Skeletal muscle cell (primary cell): Measurements from ENCODE around the gene PINLYP.
A peak's percentile ranks its signal among the peaks of the same experiment; 100 is the strongest.
"Not testable (repeated sequence)": the region's sequence is repeated elsewhere in the genome, so short reads cannot be mapped to it uniquely, and the experiment has no call there.

Experiments
- DNase-seq: peaks from one replicate; pipeline ENCODE4 v3.0.0-alpha.2; 2010; ENCODE audit warnings: low read depth
- H3K4me3 ChIP-seq: 2 replicates; pipeline ENCODE4 v1.5.1; 2011; ENCODE audit warnings: low read depth, mild to moderate bottlenecking, control low read depth, low read length, moderate library complexity

The PINLYP gene

DNA sequence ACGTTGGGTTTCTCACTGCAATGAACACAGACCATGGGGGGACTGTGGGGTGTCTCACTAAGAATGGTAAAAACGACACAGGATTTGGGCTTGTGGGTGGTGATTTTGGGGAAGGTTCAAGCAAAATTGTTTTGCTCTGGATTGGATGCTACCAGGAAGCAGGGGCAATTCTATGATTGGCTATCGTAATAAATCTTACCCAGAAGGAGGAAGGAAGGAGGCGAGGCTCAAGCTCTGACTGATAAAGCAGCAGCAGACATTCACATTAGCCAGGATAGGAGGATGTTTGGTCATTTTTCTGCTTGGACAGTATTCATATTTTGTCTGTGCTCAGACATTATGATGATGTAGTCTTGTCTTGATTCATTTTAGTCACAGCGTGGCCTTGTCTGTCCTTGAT is 22.3 kb downstream of the PINLYP start:
- peak overlapping the region; percentile 65 for H3K4me3 ChIP-seq
- DNase-seq, result no peak

DNA sequence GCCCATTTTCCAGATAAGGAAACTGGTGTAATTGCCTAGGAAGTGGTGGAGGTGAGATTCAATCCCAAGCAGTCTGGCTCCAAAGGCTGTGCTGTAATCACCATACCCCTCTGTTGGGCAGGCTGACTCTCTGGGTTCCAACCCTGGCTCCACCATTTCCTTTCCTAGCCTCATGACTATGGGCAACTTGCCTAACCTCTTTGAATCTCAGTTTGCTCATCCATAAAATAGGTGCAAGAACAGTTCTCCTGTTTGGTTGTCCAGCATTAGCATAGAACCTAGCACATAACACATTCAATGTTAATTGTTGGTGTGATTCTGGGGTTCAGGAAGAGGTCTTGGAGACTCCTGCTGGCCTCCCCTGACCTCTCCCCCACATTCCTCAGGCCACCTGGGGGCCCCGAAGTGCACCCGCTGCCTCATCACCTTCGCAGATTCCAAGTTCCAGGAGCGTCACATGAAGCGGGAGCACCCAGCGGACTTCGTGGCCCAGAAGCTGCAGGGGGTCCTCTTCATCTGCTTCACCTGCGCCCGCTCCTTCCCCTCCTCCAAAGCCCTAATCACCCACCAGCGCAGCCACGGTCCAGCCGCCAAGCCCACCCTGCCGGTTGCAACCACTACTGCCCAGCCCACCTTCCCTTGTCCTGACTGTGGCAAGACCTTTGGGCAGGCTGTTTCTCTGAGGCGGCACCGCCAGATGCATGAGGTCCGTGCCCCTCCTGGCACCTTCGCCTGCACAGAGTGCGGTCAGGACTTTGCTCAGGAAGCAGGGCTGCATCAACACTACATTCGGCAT is 23.0 kb downstream of the PINLYP start:
- no peak for DNase-seq
- no peak overlapping the region for H3K4me3 ChIP-seq

DNA sequence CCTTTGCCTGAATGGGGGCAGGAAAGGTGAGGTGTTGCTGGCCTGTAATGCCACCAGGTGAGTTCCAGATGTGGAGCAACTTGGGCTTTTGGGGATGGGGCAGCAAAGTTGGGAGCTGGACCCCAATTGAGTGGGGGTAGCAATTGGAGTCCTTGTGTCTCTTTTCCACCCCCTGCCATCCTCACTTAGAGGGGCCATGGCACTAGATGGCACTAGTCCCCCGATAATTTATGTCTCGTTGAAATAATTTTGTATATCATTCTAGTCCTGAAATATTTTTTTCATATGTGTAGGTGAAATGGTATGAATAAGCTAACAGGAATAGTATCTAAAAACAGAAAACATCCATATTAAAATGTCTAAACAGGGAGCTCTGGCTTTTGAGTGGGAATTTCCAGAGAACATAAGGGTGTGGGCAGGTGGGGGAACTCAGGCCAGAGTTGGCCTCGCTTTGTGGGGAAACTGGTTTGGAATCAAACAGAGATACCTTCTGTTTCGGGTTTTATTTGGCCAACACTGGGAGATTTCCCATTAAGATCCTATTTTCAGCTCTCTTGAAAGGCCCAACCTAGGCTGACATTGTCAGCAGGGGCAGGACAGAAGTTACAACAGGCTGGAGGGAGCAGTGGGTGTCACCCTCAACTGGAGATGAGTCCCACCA is 24.2 kb downstream of the PINLYP start:
- DNase-seq, result no peak
- no peak overlapping the region for H3K4me3 ChIP-seq

DNA sequence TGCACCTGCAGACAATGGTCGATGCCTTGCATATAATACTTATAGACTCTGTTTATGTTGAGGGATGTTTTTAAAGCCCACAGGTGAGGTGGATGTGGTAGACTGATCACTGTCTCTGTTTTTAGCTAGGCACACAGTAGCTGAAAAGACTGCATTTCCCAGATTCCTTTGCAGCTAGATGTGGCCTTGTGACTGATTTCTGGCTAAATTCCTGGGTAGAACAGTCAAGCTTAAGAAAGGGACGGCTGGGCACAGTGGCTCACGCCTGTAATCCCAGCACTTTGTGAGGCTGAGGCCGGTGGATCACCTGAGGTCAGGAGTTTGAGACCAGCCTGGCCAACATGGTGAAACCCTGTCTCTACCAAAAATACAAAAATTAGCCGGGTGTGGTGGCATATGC is 24.7 kb downstream of the PINLYP start:
- not testable (repeated sequence) for H3K4me3 ChIP-seq, DNase-seq

DNA sequence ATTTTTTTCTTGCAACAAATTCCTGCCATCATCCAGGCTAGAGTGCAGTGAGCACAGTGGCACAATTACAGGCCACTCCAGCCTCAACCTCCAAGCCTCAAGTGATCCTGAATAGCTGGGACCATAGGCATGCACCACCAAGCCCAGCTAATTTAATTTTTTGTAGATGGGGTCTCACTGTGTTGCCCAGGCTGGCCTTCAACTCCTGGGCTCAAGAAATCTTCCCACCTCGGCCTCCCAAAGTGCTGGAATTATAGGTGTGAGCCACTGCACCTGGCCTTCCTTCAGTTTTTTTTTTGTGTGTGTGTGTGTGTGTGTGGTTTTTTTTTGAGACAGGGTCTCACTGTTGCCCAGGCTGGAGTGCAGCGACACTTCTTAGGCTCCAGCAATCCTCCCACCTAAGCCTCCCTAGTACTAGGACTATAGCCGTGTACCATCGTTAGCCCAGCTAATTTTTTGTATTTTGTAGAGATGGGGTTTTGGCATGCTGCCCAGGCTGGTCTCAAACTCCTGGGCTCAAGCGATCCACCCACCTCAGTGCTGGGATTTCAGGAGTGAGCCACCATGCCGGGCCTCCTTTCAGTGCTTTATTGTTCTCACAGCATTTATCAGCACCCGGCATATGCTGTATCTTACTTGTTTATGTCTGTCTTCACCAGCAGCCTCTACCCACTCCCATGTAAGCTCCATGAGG is 30.4 kb downstream of the PINLYP start:
- DNase-seq, result no peak
- H3K4me3 ChIP-seq, result no peak overlapping the region

DNA sequence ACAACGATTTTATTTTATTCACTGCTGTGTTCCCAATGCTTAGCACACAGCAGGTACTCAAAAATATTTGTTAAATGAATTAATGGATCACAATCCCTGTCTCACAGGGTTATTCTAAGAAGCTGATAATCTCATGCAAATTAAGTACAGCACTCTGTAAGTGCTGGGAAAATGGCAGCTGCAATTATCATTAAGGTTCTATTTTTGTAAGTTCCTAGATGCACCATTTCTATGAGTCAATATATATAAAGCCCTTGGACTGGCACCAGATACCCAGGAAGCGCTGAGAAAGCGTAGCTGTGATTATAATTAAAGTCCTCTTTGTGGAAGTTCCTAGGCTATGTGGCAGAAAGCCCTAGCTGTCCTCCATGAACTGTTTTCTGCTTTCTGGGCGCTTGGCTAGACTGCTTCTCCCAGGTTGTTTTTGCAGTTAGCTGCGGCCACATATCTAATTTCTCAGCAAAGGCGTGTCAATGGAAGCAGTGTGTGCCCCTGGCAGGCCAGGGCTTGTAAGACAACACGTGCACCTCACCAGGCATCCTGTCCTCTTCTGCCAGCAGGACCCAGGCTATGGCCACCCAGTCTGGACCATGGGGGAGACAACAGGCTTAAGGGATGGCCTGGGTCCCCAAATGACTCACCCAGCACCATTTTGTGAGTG is 31.1 kb downstream of the PINLYP start:
- no peak for DNase-seq

DNA sequence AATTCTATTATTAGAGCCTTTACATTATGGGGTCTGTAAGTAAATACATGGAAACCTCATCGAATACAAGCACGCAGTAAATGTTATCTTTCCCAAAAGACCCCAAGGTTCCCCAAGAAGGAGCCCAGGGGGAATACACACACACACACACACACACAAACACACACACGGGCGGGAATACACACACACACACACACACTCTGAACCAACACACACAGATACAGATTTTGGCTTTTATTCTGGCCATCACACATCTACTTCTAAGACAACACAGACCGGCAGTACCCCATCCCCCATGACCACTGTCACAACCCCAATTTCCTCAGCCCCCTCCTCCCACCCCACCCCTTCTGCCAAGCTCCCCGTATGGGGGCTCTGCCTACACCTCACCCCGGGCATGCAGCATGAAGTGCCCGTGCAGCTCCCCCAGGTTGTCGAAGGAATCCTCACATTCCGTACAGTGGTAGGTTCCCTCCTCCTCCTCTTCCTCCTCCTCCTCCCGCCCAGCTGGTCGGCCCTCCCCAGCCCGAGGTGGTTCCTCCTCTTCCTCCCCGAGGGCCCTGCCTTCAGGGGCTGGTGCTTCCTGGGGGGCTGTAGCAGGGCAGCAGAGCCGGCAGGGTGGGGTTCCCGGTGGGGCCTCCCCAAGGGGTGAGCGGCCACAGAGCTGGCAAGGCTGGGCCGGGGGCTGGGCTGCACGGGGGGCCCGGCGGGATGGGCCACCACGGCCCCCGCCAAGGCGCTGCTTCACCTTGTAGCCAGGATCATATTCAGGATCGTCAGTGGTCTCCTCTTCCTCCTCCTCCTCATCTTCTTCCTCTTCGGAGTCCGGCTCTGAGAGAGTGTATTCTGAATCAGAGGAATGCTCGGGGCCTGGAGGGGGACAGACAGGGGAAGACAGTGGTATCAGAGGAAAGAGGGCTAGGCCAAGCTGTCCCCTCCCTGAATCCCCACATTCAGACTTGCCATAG is 31.9 kb downstream of the PINLYP start:
- H3K4me3 ChIP-seq, result no peak overlapping the region
- DNase-seq, result no peak

More for the DNA sequence above, 31.1 kb downstream of the PINLYP start:
- no peak overlapping the region for H3K4me3 ChIP-seq

DNA sequence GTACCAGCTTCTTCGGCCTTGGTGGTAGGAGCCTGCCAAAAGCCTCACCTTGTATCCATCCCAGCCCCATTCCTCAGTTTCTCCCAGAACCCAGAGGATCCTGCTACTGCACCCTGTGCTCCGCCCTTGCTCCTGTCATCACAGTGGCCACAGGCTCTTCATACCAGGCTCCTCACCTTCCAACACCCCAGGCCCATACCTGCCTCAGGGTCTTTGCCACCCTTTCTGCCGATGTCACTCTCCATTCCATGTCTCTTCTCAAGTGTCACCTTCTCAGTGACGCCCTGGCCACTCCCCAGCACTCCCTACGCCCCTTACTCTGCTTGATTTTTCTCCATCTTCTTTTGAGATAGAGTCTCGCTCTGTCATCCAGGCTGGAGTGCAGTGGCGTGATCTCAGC is 34.3 kb downstream of the PINLYP start:
- no peak overlapping the region for H3K4me3 ChIP-seq
- no peak for DNase-seq

DNA sequence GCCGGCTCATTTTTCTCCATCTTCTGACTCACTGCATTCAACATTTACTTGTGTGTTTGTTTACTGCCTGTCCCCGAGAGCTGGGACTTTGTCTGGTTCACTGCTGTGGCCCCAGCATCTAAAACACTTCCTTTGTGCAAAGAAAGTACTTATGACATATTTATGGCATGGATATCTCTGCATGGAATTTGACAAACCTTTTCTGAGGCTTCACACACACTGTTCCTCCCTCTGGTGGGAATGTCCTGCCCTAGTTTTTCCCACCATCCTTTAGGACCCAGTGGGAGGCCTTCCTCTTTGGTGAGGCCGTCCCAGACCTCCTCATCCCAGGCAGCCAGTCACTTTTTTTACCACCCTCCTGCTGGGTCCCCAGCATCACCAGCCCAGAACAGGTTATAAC is 34.9 kb downstream of the PINLYP start:
- no peak overlapping the region for H3K4me3 ChIP-seq
- DNase-seq, result no peak

DNA sequence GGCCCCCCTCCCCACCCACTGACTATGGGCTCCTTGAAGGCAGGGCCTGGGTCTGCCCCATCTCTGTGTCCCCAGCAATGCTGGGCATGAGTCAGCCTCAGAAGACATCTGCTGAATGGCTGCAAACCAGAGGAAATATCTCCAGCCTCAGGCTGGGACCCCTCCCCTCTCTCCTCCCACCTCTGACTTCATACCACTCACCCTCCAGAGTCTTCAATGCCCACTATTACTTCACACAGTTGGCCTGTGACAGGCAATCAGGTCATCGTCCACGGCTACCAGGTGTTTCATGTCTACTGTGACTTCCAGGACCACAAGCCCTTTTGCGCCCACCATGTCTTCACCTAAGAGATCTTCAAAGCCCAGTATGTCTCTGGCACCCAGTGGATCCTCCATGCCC is 36.2 kb downstream of the PINLYP start, which contains the start of gene SRRM5:
Gene SRRM5, plus strand, starts transcription at position 301 of the 400 bp plus-strand sequence. Its CDS starts 34 bp downstream, at position 335.
- DNase-seq, result no peak
- H3K4me3 ChIP-seq, result no peak within 1 kb of the TSS

DNA sequence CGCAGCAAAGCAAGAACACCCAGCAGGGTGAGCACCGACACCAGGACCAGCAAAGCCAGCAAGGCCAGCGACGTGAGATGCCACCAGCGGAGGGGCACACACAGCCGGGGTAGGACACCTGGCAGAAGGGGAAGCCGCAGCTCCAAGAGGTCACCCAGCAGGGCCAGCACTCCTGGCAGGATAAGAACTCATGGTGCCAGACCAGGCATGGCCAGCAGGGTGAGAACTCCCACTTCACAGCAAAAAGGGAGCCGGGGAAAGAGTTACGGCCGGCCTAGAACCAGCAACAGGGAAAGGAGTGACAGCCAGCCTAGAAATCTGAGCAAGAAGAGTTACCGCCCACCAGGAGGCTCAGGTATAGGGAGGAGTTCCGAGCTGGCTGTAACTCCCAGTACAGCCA is 36.8 kb downstream of the PINLYP start:
- DNase-seq, result no peak
- no peak overlapping the region for H3K4me3 ChIP-seq

DNA sequence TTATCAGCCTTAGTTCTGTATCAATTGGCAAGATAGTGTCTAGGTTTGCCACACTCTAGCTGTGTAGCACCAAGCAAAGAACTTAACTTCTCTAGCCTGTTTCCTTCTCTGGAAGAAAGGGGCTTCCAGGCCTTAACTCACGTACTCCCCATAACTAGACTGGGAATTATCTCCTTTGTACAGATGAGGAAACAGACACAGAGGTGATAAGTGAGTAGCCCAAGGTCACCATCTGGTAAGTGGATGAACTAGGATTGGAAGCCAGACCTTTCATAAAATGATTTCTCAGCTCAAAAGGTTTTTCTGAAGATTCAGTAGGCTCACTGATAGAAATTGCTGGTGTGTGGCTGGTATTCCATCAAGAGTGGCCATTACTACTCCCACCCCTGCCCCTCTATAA is 40.7 kb downstream of the PINLYP start:
- DNase-seq, result no peak
- no peak overlapping the region for H3K4me3 ChIP-seq

DNA sequence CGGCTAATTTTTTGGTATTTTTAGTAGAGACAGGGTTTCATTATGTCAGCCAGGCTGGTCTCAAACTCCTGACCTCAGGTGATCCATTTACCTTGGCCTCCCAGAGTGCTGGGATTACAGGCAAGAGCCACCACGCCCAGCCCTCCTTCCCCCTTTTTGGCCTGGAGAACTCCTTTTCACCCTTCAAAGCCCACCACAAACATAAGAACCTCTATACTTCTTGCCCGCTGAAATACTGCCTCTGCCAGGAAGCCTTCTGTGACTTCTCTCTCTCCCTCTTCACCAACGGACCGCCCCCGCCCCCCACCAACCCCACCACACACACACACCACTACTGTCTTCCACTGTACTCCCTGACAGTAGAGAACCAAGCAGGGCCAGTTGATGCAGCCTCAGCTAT is 41.4 kb downstream of the PINLYP start:
- H3K4me3 ChIP-seq, result no peak overlapping the region
- no peak for DNase-seq

DNA sequence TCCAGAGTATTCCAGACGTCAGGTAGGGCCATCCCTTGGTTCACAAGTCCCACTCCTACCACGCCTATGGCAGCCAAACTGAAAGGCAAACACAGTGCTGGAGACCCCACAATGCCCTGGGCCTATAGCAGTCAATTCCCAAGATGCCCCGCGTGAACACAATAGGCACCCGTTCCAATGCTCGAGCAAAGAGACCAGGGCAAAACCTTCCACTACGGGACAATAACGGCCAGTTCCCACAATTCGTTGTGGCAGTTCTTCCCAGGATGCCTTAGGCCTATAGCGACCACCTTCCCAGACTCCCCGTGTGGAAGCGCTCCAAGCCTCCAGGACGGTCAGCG is 43.3 kb downstream of the PINLYP start:
- peak overlapping the region; percentile 71 for H3K4me3 ChIP-seq
- no peak for DNase-seq

DNA sequence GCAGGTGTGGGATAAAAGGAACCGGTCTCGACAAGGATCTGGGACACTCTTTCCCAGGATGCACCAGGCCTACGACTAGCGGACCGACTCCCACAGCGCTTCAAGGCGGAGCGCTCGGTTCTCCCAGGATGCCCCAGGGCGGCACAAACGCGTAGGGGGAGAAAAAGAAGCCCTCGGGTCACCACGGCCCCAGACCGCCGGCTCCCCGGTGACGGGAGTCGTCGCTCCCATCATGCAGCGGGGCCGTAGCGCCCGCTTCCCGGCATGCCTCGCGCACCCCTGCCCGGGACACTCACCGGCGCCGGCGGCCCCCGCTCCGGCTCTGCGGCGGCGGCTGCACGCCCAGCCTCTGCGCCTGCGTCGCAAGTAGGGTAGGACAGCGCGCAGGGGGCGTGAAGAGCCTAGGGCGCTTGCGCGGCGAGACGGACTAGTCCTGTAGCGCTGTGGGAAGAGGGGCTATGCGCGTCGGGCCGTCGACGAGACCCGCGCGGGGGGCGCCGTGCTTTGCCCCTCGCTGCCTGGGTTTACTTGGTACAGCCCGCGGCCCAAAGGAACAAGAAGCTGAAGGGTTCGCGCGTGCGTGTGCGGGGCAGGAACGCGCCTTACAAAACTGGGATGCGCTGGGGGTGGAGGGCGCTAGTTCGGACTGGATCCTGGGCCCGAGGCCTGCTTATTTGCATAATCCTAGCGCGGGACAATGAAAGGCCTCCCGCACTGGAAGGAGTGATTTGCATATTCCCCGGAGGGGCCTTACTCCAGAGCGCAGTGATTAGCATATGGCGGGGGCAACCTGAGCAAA is 43.9 kb downstream of the PINLYP start, which contains the start of gene ZNF428:
Gene ZNF428, minus strand, starts transcription at position 368 of the 799 bp plus-strand sequence. CDS start 5,325 bp downstream, outside the sequence.
- H3K4me3 ChIP-seq, result peak within 1 kb of the TSS; percentile 71
- peak; percentile 70 for DNase-seq

DNA sequence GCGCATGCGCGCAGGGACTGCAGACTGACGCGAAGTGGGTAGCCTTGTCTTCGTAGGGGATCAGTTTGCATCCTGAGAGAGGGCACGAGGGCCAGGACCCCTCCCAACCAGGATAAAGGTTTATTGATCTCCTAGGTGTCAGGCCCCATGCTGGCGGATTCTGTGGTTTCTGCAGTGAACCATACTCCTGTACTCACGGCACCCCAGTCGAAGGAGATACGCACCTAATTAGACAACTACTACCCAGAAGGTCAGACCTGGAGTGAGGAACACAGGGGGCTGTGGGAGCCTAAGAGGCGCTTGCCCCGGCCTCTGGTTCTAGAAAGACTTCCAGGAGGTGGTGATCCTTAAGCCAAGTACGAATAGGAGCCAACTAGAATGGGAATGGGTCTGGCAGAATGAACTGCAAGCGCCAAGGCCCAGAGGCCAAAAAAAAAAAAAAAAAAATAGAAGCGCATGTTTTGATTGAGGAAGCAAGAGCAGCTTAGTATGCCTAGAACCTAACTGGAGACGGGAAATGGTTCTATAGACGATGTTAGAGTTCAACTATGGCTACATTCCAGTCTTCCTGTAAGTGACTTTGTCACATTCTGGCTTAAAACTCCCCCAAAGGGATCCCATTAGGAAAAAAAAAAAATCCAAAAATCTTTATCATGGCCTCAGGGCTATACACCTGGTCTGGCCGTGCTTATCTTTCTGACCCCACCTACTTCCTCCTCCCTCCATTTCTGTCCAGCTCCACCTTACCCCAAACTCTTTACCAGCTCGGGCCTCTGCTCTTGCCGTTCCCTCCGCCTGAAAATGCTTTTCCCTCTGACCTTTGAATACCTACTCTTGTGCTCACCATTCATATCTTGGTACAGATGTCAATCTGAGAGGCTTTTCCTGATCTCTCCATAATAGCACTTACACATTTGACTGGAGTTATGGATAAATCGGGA is 44.7 kb downstream of the PINLYP start:
- no peak for DNase-seq
- H3K4me3 ChIP-seq, result peak overlapping the region; percentile 71

DNA sequence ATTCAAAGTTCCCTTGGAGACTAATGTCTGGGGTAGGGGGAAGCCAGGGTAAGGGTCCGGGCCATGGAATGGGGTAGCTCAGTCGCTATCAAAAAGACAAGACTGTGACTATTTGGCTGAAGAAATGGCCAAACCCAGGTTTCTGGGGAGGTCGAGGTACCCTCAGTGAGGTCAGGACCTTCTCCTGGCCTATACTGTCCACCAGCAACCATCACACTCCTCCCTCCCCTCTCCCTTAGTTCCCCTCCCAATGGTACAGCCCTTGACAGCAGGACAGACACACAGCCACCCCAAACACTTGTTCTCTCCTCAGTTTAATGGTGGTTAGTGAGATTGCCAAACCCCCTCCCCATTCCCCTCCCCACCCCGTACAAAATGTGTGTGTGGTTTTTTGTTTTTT is 46.5 kb downstream of the PINLYP start:
- no peak for DNase-seq

More for the DNA sequence above, 46.5 kb downstream of the PINLYP start:
- no peak overlapping the region for H3K4me3 ChIP-seq
